Hematopoietic multipotent progenitor cell treated with erythropoietin and hydrocortisone succinate and interleukin-3 and kit ligand, for 8 days (in vitro differentiated cells): Measurements from ENCODE around the gene SSNA1.

Experiments used
- DNase-seq: peaks from one replicate; pipeline ENCODE4 v3.0.0-alpha.2; 2015

SSNA1 gene

GRCh38 chr9:137201205-137201868, 12.9 kb downstream of the SSNA1 start:
- DNase-seq: no peak

DNA sequence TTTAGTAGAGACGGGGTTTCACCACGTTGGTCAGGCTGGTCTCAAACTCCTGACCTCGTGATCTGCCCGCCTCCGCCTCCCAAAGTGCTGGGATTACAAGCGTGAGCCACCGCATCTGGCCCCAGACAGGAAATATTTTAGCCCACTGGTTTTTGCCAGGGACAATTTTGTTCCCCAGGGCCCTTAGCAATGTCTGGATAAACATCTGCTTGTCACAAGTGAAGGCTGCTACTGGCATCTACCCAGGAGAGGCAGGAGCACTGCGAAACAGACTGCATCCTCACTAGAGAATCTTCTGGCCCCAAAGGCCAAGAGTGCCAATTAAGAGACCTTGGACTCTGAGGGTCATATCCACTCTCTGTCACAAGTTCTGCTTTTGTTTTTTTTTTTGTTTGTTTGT, 14.5 kb downstream of the SSNA1 start:
- no peak for DNase-seq

GRCh38 chr9:137204731-137205125, 16.3 kb downstream of the SSNA1 start:
- DNase-seq: no peak

DNA sequence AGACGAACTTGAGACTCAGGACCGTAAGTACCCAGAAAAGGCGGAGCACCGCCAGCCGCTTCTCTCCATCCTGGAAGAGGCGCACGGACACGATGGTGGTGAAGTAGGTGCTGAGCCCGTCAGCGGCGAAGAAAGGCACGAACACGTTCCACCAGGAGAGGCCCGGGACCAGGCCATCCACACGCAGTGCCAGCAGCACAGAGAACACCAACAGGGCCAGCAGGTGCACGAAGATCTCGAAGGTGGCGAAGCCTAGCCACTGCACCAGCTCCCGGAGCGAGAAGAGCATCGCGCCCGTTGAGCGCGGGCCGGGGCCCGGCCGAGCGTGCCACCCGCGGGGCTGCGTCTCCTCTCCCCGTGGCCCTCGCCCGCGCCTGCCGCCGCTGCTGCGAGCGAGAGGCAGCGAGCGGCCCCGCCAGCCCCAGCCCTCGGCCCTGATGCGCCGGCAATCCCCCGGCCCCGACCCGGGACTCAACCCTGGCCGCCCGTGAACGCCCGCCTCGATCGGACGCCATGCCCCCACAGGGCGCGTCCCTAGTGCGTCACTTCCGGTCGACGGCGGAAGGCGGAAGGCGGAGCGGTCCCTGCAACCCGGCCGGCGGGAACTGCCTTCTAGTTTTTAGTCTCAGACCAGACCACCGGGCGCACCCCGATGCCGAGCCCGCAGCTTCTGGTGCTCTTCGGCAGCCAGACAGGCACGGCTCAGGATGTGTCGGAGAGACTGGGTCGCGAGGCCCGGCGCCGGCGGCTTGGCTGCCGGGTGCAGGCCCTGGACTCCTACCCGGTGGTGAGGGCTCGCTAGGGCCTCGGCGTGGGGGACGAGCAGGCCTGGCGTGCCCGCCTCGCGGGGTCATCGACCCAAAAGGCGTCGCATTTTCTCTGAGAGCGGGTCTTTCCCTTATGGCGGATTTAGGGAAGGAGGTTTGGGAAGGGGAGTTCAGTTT, 16.9 kb downstream of the SSNA1 start, which contains the start of the genes NDOR1 and TMEM203:
NDOR1 (plus strand) TSS at position 575 of the 944 bp plus-strand sequence; CDS start at position 653, 78 bp downstream.
TMEM203 (minus strand) TSS at position 523 of the 944 bp plus-strand sequence; CDS start at position 289, 234 bp downstream.
- DNase-seq: peak; percentile 88

GRCh38 chr9:137206602-137207001, 18.1 kb downstream of the SSNA1 start:
- peak; percentile 76 for DNase-seq

GRCh38 chr9:137211532-137211931, 23.1 kb downstream of the SSNA1 start:
- DNase-seq: no peak

DNA sequence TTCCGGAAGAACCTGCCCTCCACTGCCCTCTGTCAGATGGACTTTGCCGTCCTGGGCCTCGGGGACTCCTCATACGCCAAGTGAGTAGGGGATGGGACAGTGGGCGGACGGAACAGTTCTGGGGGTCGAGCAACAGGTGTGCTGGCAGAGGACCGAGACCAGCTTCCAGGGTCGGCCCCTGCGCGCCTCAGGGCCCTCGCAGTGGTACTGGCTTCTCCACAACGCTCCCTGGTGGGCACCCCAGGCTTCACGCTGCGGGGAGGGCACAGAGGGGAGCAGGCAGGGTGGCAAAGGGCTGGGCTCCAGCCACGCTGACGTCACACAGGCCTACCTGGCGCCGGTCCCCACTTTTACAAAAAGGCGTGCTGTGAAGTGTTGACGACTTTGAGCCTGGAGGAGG, 24.0 kb downstream of the SSNA1 start:
- no peak for DNase-seq

DNA sequence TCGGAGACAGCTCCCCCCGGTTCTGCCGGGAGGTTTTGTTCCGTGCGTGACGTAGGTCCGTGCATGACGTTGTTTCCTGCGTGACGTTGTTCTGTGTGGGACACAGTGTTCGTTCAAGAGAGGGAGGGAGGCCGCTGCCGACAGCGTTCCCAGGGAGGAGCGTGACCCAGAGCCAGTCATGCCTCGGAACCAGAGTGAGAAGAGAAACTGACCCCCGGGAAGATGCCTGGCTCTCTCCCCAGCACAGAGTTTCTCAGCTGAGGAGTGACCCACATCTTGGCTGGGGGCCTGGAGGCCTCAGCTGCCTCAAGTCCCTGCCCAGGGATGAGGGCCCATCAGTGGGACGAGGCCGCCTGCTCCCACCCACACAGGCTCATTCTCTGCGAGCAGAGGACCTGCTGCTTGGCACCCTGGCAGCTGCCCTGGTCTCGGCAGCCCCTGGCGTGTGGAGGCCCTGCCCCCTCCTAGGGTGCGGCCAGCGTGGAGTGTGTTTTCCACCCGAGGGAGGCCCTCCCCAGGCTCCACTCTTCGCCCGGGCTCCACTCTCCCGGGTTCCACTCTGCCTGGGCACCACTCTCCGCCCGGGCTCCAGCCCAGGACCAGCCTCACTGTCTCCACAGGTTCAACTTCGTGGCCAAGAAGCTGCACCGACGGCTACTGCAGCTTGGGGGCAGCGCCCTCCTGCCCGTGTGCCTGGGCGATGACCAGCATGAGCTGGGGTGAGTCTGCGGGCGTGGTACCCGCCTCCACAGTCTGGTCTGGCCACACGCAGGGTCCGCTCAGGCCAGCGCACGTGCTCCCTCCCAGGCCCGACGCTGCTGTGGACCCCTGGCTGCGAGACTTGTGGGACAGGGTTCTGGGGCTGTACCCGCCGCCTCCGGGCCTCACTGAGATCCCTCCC, 24.9 kb downstream of the SSNA1 start:
- DNase-seq: no peak

- DNase-seq: no peak
Observed at GRCh38 chr9:137214620-137215019, 26.1 kb downstream of the SSNA1 start.

- no peak for DNase-seq
Observed at GRCh38 chr9:137215196-137215986, 26.9 kb downstream of the SSNA1 start.

GRCh38 chr9:137216188-137216965, 27.9 kb downstream of the SSNA1 start:
- DNase-seq: no peak

DNA sequence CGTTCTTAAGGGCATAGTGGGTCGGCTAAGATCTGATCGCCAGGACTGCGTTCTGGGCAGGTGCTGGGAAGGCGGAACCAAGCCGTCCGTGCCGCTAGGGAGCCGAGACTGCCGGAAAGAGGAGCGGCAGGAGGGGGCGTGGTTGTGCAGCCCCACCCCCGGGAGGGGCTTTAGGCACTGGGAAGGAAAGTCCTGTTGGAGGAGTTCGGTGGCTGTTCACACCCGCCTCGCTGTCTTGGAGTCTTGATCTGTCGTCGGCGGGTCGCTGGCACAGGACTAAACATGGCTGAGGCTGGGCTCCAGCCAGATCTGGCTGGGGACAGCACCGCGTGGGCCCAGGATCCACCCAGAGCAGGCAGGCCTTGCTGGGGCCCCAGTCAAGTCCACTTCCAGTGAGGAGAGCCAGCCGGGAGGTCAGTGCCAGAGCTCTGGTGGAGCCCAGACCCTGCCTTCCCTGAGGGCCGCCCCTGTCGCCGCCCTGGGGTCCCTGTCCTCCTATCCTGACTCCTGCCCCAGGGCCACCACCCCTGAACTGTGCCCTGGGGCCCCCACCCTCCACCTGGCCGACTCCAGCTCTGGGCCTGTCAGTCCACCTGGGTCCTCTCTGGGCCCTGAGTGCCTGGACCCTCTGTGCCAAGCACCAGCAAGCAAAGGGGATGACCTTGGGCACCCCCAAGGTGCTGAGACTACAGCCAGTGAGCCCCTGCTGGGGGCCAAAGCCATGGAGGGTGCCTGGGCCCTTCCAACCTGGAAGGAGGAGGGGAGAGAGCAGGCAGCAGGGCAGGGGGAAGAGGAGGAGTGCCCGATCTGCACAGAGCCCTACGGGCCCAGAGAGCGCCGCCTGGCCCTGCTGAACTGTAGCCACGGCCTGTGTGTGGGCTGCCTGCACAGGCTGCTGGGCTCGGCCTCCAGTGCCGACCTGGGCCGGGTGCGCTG, 29.1 kb downstream of the SSNA1 start:
- DNase-seq: peak; percentile 34

DNA sequence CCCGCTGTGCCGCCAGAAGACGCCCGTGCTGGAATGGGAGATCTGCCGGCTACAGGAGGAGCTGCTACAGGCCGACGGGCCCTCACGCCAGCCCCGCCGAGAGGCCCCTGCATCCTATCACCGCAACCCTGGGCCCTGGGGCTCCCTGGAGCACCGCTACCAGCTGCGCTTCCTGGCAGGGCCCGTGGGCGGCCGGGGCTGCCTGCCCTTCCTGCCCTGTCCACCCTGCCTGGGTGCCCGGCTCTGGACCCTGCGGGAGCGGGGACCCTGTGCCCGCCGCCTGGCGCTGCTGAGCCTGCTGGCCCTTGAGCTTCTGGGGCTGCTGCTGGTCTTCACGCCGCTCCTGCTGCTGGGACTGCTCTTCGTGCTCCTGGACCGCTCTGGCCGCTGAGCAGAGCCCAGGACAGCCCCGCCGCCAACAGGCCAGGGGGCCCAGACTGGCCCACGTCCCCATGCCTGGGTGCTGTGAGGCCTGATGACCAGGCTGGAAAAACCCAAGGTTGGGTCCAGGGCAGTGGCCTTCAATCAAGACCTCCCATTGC, 29.8 kb downstream of the SSNA1 start:
- no peak for DNase-seq

DNA sequence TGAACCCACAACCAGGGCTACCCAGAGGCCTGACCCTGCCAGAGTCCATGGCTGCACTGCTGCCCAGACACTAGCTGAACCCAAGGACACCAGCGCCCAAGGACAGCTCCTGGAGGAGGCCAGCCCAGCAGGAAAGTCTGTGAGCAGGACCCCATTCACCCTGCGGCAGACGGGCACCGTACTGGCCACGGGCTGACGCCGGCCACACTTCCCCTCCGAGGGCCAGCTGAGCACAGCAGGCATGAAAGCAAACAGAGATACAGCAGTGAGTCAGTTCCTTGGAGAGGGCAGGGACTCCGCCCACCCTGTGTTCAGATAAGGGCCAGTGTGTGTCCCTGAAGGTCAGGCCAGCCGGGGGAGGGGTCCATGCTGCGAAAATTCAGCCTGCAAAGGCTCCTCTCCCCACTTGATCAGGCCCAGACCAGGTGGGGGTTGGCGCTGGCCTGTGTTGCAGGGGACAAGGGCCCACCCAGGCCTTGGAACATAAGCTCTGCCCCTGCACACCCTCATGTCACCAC, 30.3 kb downstream of the SSNA1 start:
- DNase-seq: peak; percentile 83

- no peak for DNase-seq
Observed at GRCh38 chr9:137219757-137220316, 31.4 kb downstream of the SSNA1 start.

DNA sequence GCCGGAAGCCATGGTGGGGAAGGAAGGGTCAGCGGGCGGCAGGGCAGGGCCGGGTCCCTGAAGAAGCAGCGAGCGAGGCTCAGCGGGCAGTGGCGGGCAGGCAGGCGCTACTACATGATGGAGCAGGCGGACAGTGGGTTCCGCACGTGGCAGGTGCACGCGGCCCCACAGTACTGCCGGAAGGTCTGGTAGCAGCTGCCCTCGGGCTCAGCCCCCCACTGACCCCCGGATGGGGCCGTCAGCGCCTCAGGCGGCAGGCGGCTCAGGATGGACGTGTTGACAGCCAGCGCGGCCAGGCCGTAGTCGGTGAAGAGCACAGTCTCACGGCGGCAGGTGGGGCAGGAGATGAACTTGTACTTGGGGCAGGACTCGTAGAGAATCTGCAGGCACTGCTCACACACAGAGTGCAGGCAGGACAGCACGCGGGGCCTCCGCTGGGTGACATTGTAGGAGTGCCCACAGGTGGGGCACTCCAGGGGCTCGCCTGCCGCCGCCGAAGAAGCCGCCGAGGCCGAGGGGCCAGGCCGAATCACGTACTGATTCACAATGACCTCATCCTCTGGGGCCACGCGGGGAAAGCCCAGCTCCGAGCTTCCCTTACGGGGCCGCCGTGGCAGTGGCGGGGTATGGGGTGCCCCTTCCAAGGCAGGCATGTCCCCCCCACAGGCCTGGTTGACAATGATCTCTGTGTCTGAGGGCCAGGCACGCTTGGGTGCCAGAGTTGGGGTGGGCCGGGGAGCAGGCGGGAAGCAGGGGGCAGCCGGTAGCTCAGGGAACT, 32.0 kb downstream of the SSNA1 start:
- no peak for DNase-seq

GRCh38 chr9:137221095-137221505, 32.6 kb downstream of the SSNA1 start:
- DNase-seq: no peak

DNA sequence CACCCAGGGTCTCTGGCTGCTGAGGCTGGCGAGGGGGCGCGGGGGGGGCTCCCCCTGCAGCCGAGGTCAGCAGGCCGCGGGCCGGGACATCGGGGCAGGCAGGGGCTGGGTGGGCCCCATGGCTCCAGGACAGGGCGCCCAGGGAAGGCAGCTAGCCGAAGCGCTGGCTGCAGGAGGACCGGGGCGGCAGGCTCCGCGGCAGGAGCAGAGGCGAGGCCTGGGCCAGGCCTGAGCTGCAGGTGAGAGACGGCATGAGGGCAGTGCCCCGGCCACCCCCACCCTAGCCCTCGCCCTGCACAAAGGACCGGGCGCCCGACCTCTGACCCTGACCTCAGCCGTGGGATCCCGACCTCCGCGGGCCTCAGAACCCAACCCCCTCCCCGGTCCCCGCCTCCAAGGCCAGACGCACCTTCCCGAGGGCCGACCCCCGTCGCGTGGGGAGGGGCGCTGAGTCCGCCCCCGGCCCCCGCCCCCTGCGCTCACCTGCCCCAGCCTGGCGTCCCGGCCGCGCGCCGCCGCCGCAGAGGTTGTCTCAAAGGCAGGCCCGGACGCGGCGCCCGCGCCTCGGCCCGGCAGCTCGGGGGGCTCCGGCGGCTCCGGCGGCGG, 33.1 kb downstream of the SSNA1 start:
- no peak for DNase-seq
